K562 (cell line): ENCODE results near the gene NEUROD2. TPM values are rescaled to one million over a fixed set of nuclear protein-coding genes. Genes with fewer than 3 reads are reported as not detected.

ENCODE experiments used
- ATAC-seq: fragments of 200-7000 bp; cut with Tn5 transposase; 3 replicates; pipeline ENCODE4 v1.9.1; 2020; ENCODE audit warnings: moderate library complexity
- BruUV-seq: library from RNA; stranded (reverse); fragments of 400-500 nt; replicated peaks from 2 replicates; lab custom pipeline; 2021; lab: Mats Ljungman, UMichigan
- CTCF ChIA-PET: fragments of 300-600 bp; formaldehyde crosslinking; extraction: SDS; loops from one replicate; lab custom pipeline; 2021; ENCODE audit warnings: low intra/inter-chr PET ratio; lab: Yijun Ruan, JAX
- POLR2A ChIA-PET: fragments of 300-600, 350-650 bp; sonication (Branson Sonifier 250); formaldehyde crosslinking; extraction: SDS; loops from one replicate; lab custom pipeline; 2021; ENCODE audit warnings: antibody characterized with exemption, inconsistent platforms; lab: Yijun Ruan, JAX
- DNase-seq, 4 experiments: peaks; one replicate each; pipeline versions ENCODE4 v3.0.0 to v3.0.0-alpha.2; 2011 to 2018; ENCODE audit warnings: low spot score in 3 of 4, mixed read lengths in 3 of 4; ENCODE audit errors: extremely low read depth in 1 of 4
- FAIRE-seq: peaks from 2 replicates; lab custom pipeline; 2011; peaks lifted over from hg19 to GRCh38; lab: Jason Lieb, UNC
- H2AFZ ChIP-seq: 2 replicates; pipeline ENCODE4 v1.6.0; 2011; ENCODE audit warnings: low read depth, low read length, control low read depth, inconsistent platforms
- H3K27ac ChIP-seq: fragments of 200-600 bp; 3 replicates; pipeline ENCODE4 v1.8.0; 2011; ENCODE audit warnings: low read depth, mild to moderate bottlenecking, control low read depth, inconsistent platforms, low read length, moderate library complexity, mixed read lengths; ENCODE audit errors: extremely low read depth
- H3K27me3 ChIP-seq, 2 experiments: fragments of 300-600 bp in 1 of 2; 2 replicates in 1 of 2; 3 replicates in 1 of 2; pipeline versions ENCODE4 v1.6.0 to v1.8.0; 2011; ENCODE audit warnings: inconsistent platforms in 2 of 2, low read length in 2 of 2, mild to moderate bottlenecking in 1 of 2, mixed read lengths in 1 of 2, moderate library complexity in 1 of 2; ENCODE audit not compliant: control insufficient read depth in 2 of 2, insufficient read depth in 2 of 2
- H3K36me3 ChIP-seq: fragments of 300-600 bp; 3 replicates; pipeline ENCODE4 v1.8.0; 2011; ENCODE audit warnings: mild to moderate bottlenecking, low read length, inconsistent platforms; ENCODE audit not compliant: control insufficient read depth, insufficient read depth
- H3K4me1 ChIP-seq, 2 experiments: fragments of 200-600 bp in 1 of 2; replicated peaks in 1 of 2; 2 replicates in 1 of 2; 3 replicates in 1 of 2; pipeline versions ENCODE4 v1.5.1 to v1.8.0; 2011; ENCODE audit warnings: inconsistent platforms in 2 of 2, low read length in 2 of 2, mild to moderate bottlenecking in 1 of 2, mixed read lengths in 1 of 2, moderate library complexity in 1 of 2; ENCODE audit not compliant: control insufficient read depth in 2 of 2, insufficient read depth in 2 of 2
- H3K4me2 ChIP-seq: 2 replicates; pipeline ENCODE4 v1.6.1; 2011; ENCODE audit warnings: low read length, control low read depth, inconsistent platforms, mixed read lengths; ENCODE audit not compliant: insufficient read depth
- H3K4me3 ChIP-seq: fragments of 200-600 bp; sonication (generic), shearing (Covaris generic); 2 replicates; pipeline ENCODE4 v1.5.1; 2016; ENCODE audit warnings: control low read depth, inconsistent platforms
- H3K79me2 ChIP-seq: fragments of 200-600 bp; 3 replicates; pipeline ENCODE4 v1.8.0; 2011; ENCODE audit warnings: low read length, inconsistent platforms; ENCODE audit not compliant: control insufficient read depth, insufficient read depth
- H3K9ac ChIP-seq, 2 experiments: 2 replicates each; pipeline versions ENCODE4 v1.6.0 to v1.6.1; 2011; ENCODE audit warnings: low read depth in 2 of 2, low read length in 2 of 2, control low read depth in 1 of 2, inconsistent platforms in 1 of 2, mild to moderate bottlenecking in 1 of 2, mixed read lengths in 1 of 2; ENCODE audit not compliant: insufficient read depth in 1 of 2
- H3K9me1 ChIP-seq: one replicate; pipeline ENCODE4 v1.6.0; 2011; ENCODE audit warnings: inconsistent platforms, mild to moderate bottlenecking, low read length, moderate library complexity; ENCODE audit not compliant: control insufficient read depth, insufficient read depth
- H3K9me3 ChIP-seq: replicated peaks from 2 replicates; pipeline ENCODE4 v1.5.1; 2011; ENCODE audit warnings: low read depth, low read length, inconsistent platforms; ENCODE audit not compliant: control insufficient read depth, insufficient read depth
- H4K20me1 ChIP-seq: replicated peaks from 2 replicates; pipeline ENCODE4 v1.6.1; 2011; ENCODE audit warnings: low read length, inconsistent platforms, mixed read lengths; ENCODE audit not compliant: control insufficient read depth, insufficient read depth
- FOXM1 ChIP-seq, 2 experiments: fragments of 450-650 bp in 1 of 2; sonication (generic) in 1 of 2; formaldehyde crosslinking in 1 of 2; IDR thresholded peaks; 2 replicates each; pipeline versions ENCODE4 v1.6.1 to v1.9.0; 2017 to 2022; ENCODE audit warnings: low read depth in 2 of 2, mild to moderate bottlenecking in 2 of 2, missing genetic modification reagents in 1 of 2, moderate library complexity in 1 of 2
- OTX1 ChIP-seq: fragments of 450-650 bp; formaldehyde crosslinking; IDR thresholded peaks from 2 replicates; pipeline ENCODE4 v1.4.0; 2022; ENCODE audit warnings: mild to moderate bottlenecking
- ZBTB26 ChIP-seq: fragments of 450-650 bp; formaldehyde crosslinking; IDR thresholded peaks from 2 replicates; pipeline ENCODE4 v1.4.0; 2022; ENCODE audit warnings: missing genetic modification characterization
- ZNF707 ChIP-seq: fragments of 250-450 bp; sonication (Bioruptor Pico); conservative IDR thresholded peaks from 2 replicates; pipeline ENCODE4 v1.8.0; 2022; ENCODE audit warnings: inconsistent platforms, mild to moderate bottlenecking, moderate library complexity
- ZNF75A ChIP-seq: fragments of 450-650 bp; formaldehyde crosslinking; IDR thresholded peaks from 2 replicates; pipeline ENCODE4 v1.4.0; 2020; ENCODE audit warnings: mild to moderate bottlenecking
- WGBS: fragments of 100-300 bp; shearing (Covaris generic); methylation state at CpG from one replicate; pipeline ENCODE4 v1.1.6; 2016; ENCODE audit warnings: low coverage, mixed read lengths; ENCODE audit not compliant: insufficient coverage; ENCODE audit errors: missing lambda C conversion rate; 5-methylcytosine and 5-hydroxymethylcytosine counted together
- in situ Hi-C: fragments of 300-500 bp; cut with MboI; formaldehyde crosslinking; loops from 4 replicates; pipeline ENCODE4 v1.15.0; 2018; ENCODE audit warnings: inconsistent platforms, mixed read lengths
- intact Hi-C: fragments of 100-400 bp; cut with micrococcal nuclease; formaldehyde crosslinking; loops from 2 replicates; pipeline ENCODE4 v1.14.2; 2022
- polyA plus RNA-seq, 8 experiments: library from polyadenylated mRNA; depleted of rRNA in 4 of 8; stranded (reverse) in 5 of 8; unstranded in 3 of 8; fragments of >200 nt; fragmentation: Nextera tagmentation in 2 of 8; fragmentation: Illumina TruSeq in 1 of 8; extraction: Ambion mirVana in 2 of 8; extraction: Trizol in 1 of 8; gene quantifications; 2 replicates each; pipeline versions ENCODE4 v1.2.1 to v1.2.3, GENCODE V29; 2011 to 2014; ENCODE audit warnings: inconsistent platforms in 1 of 8, missing spikeins in 1 of 8
- total RNA-seq, 7 experiments: library from RNA; depleted of rRNA in 6 of 7; stranded (reverse); fragments of >200 nt in 6 of 7; fragmentation: Illumina TruSeq in 2 of 7; extraction: Trizol in 2 of 7; gene quantifications; 2 replicates each; pipeline versions ENCODE4 v1.2.1 to v1.2.3, GENCODE V29; 2011 to 2021; ENCODE audit warnings: low replicate concordance in 1 of 7

The NEUROD2 gene
- total and polyA plus RNA-seq, 9 of the 15 experiments (the other 6 are each of a cell fraction or from before 2014, with no cell fraction given), result not detected

GRCh38 chr17:39648616-39649366 is 41.1 kb upstream of the NEUROD2 start:
- intact Hi-C loops, result no loop called here
- no TSS peak for BruUV-seq

More at GRCh38 chr17:39648616-39649366, 41.1 kb upstream of the NEUROD2 start:
- TF ChIP-seq OTX1 (CRISPR knock-in tag) (peak; percentile 71; the same call in 1 of the 2 replicates), ZBTB26 (peak; percentile 36; the same call in 1 of the 2 replicates), FOXM1 (IDR thresholded peaks at IDR 0.05; ENCODE audit: low read depth) (no peak), FOXM1 (CRISPR knock-in tag; IDR thresholded peaks at IDR 0.05; ENCODE audit: low read depth) (no peak), ZNF75A (CRISPR knock-in tag) (0 out of 2 replicates have a peak, but pooled peaks have one; percentile 22), ZNF707 (CRISPR knock-in tag) (no peak)
- DNase-seq (no peak), FAIRE-seq (peak; percentile 26), ATAC-seq (no peak)
- 0 out of 2 replicates have a peak, but pooled peaks cover 4% of the 10 kb centered on the region for H4K20me1 ChIP-seq
- H3K36me3 ChIP-seq, result peaks cover 7% of the 10 kb centered on the region
- H2AFZ ChIP-seq, result no peak overlapping the region
- peak overlapping the region; percentile 1 to 80; a peak in 2 of 4 replicates for H3K9ac ChIP-seq
- H3K79me2 ChIP-seq, result peaks cover 69% of the 10 kb centered on the region
- WGBS, result 71% methylated on average over 14 of the region's 15 CpGs
- ChIA-PET POLR2A (interaction anchor here (0.6 to 2.5 kb wide), 3 partner anchors 16 to 96 kb away, joined by 3 to 11 read pairs (median 3); partner anchors contain the start of genes PNMT and TCAP), CTCF (no interaction called here)
- no peak overlapping the region for H3K4me3 ChIP-seq
- H3K9me1 ChIP-seq, result no peaks in the 10 kb centered on the region
- no peak overlapping the region for H3K4me2 ChIP-seq
- no peaks in the 10 kb centered on the region for H3K9me3 ChIP-seq
- H3K27me3 ChIP-seq, result no peaks in the 10 kb centered on the region
- in situ Hi-C loops, result no loop called here
- H3K27ac ChIP-seq, result peak overlapping the region; percentile 88
- peaks cover 61 to 68% of the 10 kb centered on the region in 2 experiments for H3K4me1 ChIP-seq
